ENCODE results near the gene CHRND. TPM values are rescaled to one million over a fixed set of nuclear protein-coding genes. Genes with fewer than 3 reads are reported as not detected.

Gene CHRND
- total RNA-seq, 4 donors from 2014 or later: not detected

GRCh38 chr2:232537499-232537898 lies 11.5 kb downstream of the CHRND start:
- DNase-seq: no peak
- Histone ChIP-seq H3K27me3 (peaks cover 0 to 66% (median 0%) of the 10 kb centered on the region in 4 donors), H3K36me3 (no peaks in the 10 kb centered on the region), H3K4me3 (no peak overlapping the region), H3K4me1 (peaks cover 0 to 18% (median 4%) of the 10 kb centered on the region in 3 donors), H3K9me3 (peaks cover 0 to 6% (median 0%) of the 10 kb centered on the region in 3 donors), H3K27ac (no peak overlapping the region)
- 23 to 92% methylated on average over 2 to 4 of the region's 4 CpGs for WGBS, 2 donors
- no peak for TF ChIP-seq POLR2A (IDR thresholded peaks at IDR 0.05)
- TF ChIP-seq, protein P1, sequence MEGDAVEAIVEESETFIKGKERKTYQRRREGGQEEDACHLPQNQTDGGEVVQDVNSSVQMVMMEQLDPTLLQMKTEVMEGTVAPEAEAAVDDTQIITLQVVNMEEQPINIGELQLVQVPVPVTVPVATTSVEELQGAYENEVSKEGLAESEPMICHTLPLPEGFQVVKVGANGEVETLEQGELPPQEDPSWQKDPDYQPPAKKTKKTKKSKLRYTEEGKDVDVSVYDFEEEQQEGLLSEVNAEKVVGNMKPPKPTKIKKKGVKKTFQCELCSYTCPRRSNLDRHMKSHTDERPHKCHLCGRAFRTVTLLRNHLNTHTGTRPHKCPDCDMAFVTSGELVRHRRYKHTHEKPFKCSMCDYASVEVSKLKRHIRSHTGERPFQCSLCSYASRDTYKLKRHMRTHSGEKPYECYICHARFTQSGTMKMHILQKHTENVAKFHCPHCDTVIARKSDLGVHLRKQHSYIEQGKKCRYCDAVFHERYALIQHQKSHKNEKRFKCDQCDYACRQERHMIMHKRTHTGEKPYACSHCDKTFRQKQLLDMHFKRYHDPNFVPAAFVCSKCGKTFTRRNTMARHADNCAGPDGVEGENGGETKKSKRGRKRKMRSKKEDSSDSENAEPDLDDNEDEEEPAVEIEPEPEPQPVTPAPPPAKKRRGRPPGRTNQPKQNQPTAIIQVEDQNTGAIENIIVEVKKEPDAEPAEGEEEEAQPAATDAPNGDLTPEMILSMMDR (IDR thresholded peaks at IDR 0.05): no peak
- intact Hi-C loops (cut with DNase I): no loop called here

DNA sequence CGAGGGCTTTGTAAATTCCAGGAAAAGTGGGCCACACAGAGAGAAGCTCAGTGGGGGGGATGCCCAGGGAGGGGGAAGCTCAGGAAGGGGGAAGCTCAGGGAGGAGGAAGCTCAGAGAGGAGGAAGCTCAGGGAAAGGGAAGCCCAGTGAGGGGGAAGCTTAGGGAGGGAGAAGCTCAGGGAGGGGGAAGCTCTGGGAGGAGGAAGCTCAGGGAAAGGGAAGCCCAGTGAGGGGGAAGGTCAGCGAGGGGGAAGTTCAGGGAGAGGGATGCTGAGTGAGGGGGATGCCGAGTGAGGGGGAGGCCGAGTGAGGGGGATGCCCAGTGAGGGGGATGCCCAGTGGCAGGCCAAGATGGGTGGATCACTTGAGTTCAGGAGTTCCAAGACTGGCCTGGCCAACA lies 12.7 kb downstream of the CHRND start:
- Histone ChIP-seq H3K36me3 (no peaks in the 10 kb centered on the region), H3K27me3 (peaks cover 0 to 65% (median 0%) of the 10 kb centered on the region in 4 donors), H3K4me3 (no peak overlapping the region), H3K9me3 (peaks cover 0 to 6% (median 0%) of the 10 kb centered on the region in 3 donors), H3K27ac (no peak overlapping the region), H3K4me1 (peaks cover 0 to 18% (median 4%) of the 10 kb centered on the region in 3 donors)
- WGBS, 2 donors: 14 to 32% methylated on average over 4 of the region's 4 CpGs
- intact Hi-C loops (cut with DNase I): no loop called here
- no peak for TF ChIP-seq POLR2A (IDR thresholded peaks at IDR 0.05)
- TF ChIP-seq, protein P1 (IDR thresholded peaks at IDR 0.05): no peak
- no peak for DNase-seq

- no peak for TF ChIP-seq POLR2A (IDR thresholded peaks at IDR 0.05)
- TF ChIP-seq, protein P1 (IDR thresholded peaks at IDR 0.05): no peak
These were observed 13.6 kb downstream of the CHRND start, which contains the start of gene CHRNG for GRCh38 chr2:232539298-232540231. Gene CHRNG, plus strand, starts transcription at chr2:232539692. Its CDS starts 56 bp downstream, at chr2:232539748.

GRCh38 chr2:232540441-232541041 lies 14.6 kb downstream of the CHRND start:
- H3K36me3 ChIP-seq: peaks cover 0 to 12% (median 0%) of the 10 kb centered on the region in 3 donors
- DNase-seq: no peak
- TF ChIP-seq, protein P1 (IDR thresholded peaks at IDR 0.05): no peak
- TF ChIP-seq POLR2A (IDR thresholded peaks at IDR 0.05): no peak
- 56 to 60% methylated on average over 6 to 8 of the region's 17 CpGs for WGBS, 2 donors
- H3K9me3 ChIP-seq: peaks cover 0 to 6% (median 0%) of the 10 kb centered on the region in 3 donors
- no peak overlapping the region for H3K4me3 ChIP-seq
- H3K27ac ChIP-seq: no peak overlapping the region
- peaks cover 0 to 51% (median 0%) of the 10 kb centered on the region in 4 donors for H3K27me3 ChIP-seq
- H3K4me1 ChIP-seq: peaks cover 0 to 18% (median 4%) of the 10 kb centered on the region in 3 donors
- intact Hi-C loops (cut with DNase I): no loop called here

More at GRCh38 chr2:232539298-232540231, 13.6 kb downstream of the CHRND start, which contains the start of gene CHRNG:
- Histone ChIP-seq H3K27me3 (peaks cover 0 to 60% (median 0%) of the 10 kb centered on the region in 4 donors), H3K4me3 (no peak within 1 kb of the TSS), H3K36me3 (peaks cover 0 to 7% (median 0%) of the 10 kb centered on the region in 3 donors), H3K9me3 (peaks cover 0 to 6% (median 0%) of the 10 kb centered on the region in 3 donors), H3K27ac (no peak within 1 kb of the TSS), H3K4me1 (peaks cover 0 to 18% (median 4%) of the 10 kb centered on the region in 3 donors)
- no peak for DNase-seq
- intact Hi-C loops (cut with DNase I): no loop called here
- WGBS, 2 donors: 41 to 54% methylated on average over 3 to 6 of the region's 23 CpGs
